H1 (cell line): ENCODE data around the gene NID1. TPM values are rescaled to one million over a fixed set of nuclear protein-coding genes. Genes with fewer than 3 reads are reported as not detected.

ENCODE experiments used
- CTBP2 ChIP-seq: IDR thresholded peaks from 2 replicates; pipeline ENCODE4 v1.7.0; 2011; ENCODE audit warnings: borderline replicate concordance, mild to moderate bottlenecking, moderate library complexity, mixed read lengths, low read length; ENCODE audit not compliant: insufficient read depth, insufficient read length
- PHF8 ChIP-seq: fragments of 200-600 bp; sonication (generic); conservative IDR thresholded peaks from 2 replicates; pipeline ENCODE4 v1.7.1; 2012; ENCODE audit warnings: low read depth, mild to moderate bottlenecking, inconsistent platforms, low read length, moderate library complexity
- polyA plus RNA-seq, 7 experiments: library from polyadenylated mRNA; depleted of rRNA in 3 of 7; stranded (reverse) in 5 of 7; unstranded in 2 of 7; fragments of >200 nt in 5 of 7; fragments of 200-250 nt in 2 of 7; gene quantifications; 1 replicate in 5 of 7; 2 replicates in 1 of 7; 4 replicates in 1 of 7; pipeline versions ENCODE4 v1.2.1 to v1.2.3, GENCODE V29; 2011 to 2013; ENCODE audit warnings: missing spikeins in 2 of 7, mixed read lengths in 2 of 7
- total RNA-seq: library from RNA; stranded (reverse); fragmentation: NEBNext Ultra II Directional; extraction: Animal tissue kit (Norgen Biotek cat#: 25700); gene quantifications from 2 replicates; pipeline ENCODE4 v1.2.1, GENCODE V29; 2021

NID1 gene
- total and polyA plus RNA-seq, 2 of the 8 experiments (the other 6 are each of a cell fraction or from before 2014, with no cell fraction given): 20.9 to 25.4 TPM

DNA sequence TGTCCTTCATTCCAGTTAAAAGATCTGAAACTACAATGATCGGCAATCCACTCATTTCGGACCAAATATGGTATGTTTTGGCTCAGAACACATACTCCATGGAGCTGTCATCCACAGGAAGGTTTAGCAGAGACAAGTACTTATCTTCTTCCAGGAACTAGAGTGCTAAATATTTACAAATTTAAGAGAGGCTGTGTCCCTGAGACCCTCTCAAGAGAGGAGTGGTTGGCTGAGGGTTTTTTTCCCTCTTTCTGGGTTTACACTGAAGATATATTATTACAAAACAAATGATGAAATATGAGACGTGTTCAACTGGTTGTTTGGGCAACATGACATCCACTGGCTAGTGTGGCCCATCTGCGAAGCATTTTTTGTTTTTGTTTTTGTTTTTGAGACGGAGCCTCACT, 25.9 kb upstream of the NID1 start (continued):
- TF ChIP-seq CTBP2: no peak
- TF ChIP-seq PHF8: no peak
